Measurements from ENCODE around the gene TEX38.

DNA sequence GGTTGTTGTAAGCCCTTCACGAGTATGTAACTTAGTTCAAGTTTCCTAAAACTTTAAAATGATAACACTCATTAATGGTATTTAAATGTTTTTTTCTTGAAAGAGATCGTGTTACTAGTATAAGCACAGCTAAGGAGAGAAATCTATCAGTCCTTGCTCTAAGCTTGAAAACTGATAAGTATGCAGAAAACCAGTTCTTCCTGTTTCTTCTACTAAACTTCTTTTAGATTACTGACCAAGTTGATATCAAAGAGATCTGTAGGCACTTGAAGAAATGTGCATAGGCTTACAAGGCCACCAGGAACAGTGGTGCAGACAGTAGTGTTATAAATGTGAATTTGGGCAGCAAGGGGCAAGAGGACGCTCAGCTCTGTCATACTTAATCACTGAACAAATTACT lies 43.3 kb downstream of the TEX38 start:
- TF ChIP-seq, protein P1, sequence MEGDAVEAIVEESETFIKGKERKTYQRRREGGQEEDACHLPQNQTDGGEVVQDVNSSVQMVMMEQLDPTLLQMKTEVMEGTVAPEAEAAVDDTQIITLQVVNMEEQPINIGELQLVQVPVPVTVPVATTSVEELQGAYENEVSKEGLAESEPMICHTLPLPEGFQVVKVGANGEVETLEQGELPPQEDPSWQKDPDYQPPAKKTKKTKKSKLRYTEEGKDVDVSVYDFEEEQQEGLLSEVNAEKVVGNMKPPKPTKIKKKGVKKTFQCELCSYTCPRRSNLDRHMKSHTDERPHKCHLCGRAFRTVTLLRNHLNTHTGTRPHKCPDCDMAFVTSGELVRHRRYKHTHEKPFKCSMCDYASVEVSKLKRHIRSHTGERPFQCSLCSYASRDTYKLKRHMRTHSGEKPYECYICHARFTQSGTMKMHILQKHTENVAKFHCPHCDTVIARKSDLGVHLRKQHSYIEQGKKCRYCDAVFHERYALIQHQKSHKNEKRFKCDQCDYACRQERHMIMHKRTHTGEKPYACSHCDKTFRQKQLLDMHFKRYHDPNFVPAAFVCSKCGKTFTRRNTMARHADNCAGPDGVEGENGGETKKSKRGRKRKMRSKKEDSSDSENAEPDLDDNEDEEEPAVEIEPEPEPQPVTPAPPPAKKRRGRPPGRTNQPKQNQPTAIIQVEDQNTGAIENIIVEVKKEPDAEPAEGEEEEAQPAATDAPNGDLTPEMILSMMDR (IDR thresholded peaks at IDR 0.05): no peak
- TF ChIP-seq POLR2A (IDR thresholded peaks at IDR 0.05): no peak

Data from lower leg skin (tissue), 3 donors.